ENCODE results near the gene MAN2A2.
"Not testable (repeated sequence)": the region's sequence is repeated elsewhere in the genome, so short reads cannot be mapped to it uniquely, and the experiment has no call there.

Gene MAN2A2

GRCh38 chr15:90871716-90872485, 31.2 kb upstream of the MAN2A2 start:
- DNase-seq, result peak in 2 of 3 experiments; percentile 70 to 85

- no peak for DNase-seq
Observed at GRCh38 chr15:90872486-90873184, 30.5 kb upstream of the MAN2A2 start.

- peak in 1 of 3 experiments; percentile 46 for DNase-seq
Observed at GRCh38 chr15:90873488-90873997, 29.6 kb upstream of the MAN2A2 start.

GRCh38 chr15:90873998-90874605, 29.0 kb upstream of the MAN2A2 start:
- DNase-seq, result peak; percentile 33 to 82 (median 57)

- not testable (repeated sequence) for DNase-seq
Observed at GRCh38 chr15:90874986-90875385, 28.1 kb upstream of the MAN2A2 start.

GRCh38 chr15:90875549-90875981, 27.5 kb upstream of the MAN2A2 start:
- DNase-seq, result no peak

GRCh38 chr15:90876046-90876445, 27.1 kb upstream of the MAN2A2 start:
- DNase-seq, result no peak

GRCh38 chr15:90876512-90877170, 26.5 kb upstream of the MAN2A2 start:
- no peak for DNase-seq

GRCh38 chr15:90877315-90877714, 25.8 kb upstream of the MAN2A2 start:
- DNase-seq, result no peak

GRCh38 chr15:90877996-90878395, 25.1 kb upstream of the MAN2A2 start:
- DNase-seq, result no peak

- DNase-seq, result no peak
Observed at GRCh38 chr15:90878660-90879059, 24.4 kb upstream of the MAN2A2 start.

GRCh38 chr15:90879730-90880366, 23.3 kb upstream of the MAN2A2 start:
- DNase-seq, result no peak

- DNase-seq, result no peak
Observed at GRCh38 chr15:90880381-90881145, 22.5 kb upstream of the MAN2A2 start.

- DNase-seq, result no peak
Observed at GRCh38 chr15:90881181-90881977, 21.7 kb upstream of the MAN2A2 start.

- no peak for DNase-seq
Observed at GRCh38 chr15:90881978-90882721, 21.0 kb upstream of the MAN2A2 start.

- no peak for DNase-seq
Observed at GRCh38 chr15:90882781-90883525, 20.1 kb upstream of the MAN2A2 start.

GRCh38 chr15:90883526-90883975, 19.6 kb upstream of the MAN2A2 start:
- no peak for DNase-seq

- DNase-seq, result no peak
Observed at GRCh38 chr15:90883976-90884718, 19.0 kb upstream of the MAN2A2 start, which contains the start of gene FES. TSS of gene FES (plus strand) at chr15:90884504. CDS start at chr15:90885046, 542 bp downstream.
